Hypothalamus (tissue), 51 donors: ENCODE data around the gene PLEK2.
"Not testable (repeated sequence)": the region's sequence is repeated elsewhere in the genome, so short reads cannot be mapped to it uniquely, and the experiment has no call there.

ENCODE experiments used
- DNase-seq, 51 donors: peaks; one replicate each; lab custom pipeline; 2025; lab: John Stamatoyannopoulos, UW

PLEK2 gene

DNA sequence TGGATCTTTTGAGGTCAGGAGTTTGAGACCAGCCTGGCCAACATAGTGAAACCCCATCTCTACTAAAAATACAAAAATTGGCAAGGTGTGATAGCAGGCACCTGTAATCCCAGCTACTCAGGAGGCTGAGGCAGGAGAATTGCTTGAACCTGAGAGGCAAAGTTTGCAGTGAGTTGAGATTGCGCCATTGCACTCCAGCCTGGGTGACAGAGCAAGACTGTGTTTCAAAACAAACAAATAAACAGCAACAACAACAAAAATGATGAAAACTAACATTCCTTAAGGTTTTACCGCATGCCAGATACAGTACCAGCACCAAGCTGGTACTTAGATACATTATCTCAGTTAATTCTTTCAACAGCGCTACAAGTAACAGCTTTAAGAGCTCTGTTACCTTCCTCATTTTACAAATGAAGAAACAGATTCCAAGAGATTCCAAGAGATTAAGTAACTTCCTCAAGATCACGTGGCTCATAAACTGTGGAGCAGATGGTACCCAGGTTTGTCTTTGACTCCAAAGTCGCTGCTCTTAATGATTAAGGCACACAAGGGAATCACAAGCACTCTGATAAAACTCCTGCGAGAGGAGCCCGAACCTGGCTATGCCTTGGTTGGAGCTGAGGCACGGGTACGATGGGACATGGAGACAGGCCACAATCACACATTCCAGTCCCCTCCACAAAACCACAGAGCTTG, 17.7 kb upstream of the PLEK2 start:
- DNase-seq, result no peak

GRCh38 chr14:67428501-67429031, 16.6 kb upstream of the PLEK2 start:
- no peak for DNase-seq

DNA sequence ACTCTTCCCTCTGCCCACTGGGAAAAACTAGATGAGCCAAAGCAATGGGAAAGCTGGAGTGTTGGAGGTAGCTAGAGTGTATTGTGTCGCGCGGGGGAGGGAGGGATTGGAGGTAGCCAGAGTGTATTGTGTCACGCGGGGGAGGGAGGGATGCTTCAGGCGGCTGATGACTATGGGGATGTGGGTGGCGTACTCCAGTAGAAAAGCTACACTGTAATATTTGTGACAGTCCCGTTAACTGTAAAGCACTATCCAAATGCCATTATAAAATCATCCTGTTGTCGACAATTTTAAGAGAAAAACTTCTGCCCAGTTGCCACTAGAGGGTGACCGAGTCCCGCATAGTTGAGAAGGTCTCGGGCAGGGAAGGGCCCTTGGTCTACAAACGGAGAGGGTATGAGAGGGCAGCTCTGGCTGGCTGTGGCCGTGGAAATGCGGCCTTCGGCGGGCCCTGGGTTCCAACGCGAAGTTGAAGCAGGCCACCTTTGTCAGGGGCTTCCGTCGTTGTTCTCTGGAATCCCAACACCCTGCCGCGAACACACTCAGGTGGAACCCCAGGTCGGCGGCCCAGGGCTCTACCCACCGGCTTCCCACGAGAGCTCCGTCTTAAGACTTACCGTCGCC, 15.1 kb upstream of the PLEK2 start:
- DNase-seq, result peak in 47 of 51 donors; percentile 13 to 83 (median 54)

DNA sequence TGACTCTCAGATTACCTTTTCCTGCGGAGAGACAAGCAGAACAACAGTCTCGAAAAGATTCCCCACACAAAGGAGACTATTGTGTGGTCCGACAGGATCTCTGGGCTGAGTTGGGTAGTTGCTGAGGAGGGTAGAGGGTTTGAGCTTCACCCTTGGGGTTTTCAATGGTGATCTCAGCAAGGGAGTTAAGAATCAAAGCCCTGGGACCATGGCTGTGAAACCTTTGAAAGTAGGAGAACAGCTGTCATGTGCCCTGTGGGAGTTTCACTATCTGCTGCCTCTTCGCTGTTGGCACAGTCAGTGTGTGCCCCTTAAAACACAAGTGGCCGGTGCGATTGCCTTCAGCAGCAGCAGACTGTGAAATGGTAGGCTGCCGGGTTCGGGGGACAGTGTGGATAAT, 14.2 kb upstream of the PLEK2 start:
- no peak for DNase-seq

- no peak for DNase-seq
Observed at GRCh38 chr14:67425608-67426007, 13.6 kb upstream of the PLEK2 start.

DNA sequence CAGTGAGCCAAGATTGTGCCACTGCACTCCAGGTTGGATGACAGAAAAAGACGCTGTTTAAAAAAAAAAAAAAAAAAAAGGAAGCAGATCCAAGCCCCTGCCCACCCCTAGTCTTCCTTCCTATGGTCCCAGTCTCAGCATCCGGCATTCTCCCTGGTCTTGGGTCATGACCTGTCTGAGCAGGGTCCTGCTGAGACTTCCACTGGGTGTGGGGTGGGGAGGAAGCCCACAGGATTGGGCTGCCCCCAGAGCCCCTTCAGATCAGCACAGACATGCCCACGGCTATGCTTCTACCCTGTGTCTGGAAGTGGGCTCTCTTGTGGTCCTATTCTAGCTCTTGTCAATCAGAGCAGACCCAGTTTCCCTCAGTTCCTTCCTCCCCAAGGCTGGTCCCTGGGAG, 12.6 kb upstream of the PLEK2 start:
- no peak for DNase-seq

DNA sequence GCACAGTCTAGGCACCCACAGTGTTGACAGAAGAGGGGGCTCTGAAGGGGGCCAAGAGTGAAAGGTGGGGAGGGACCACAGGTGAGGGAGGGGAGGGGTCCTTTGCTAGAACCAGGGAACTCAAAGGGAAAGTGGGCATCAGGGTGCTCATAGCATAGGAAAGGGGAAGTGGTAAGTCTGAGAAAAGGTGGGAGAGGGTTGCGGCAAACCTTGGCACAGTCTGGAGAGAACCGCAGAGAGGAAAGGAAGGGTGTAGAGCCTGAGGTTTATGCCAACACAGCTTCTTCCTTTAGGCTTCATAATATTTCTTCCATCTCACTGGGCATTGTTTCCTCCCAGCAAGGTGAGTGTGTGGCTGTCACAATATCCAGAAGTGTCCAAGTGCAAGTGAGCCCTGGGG, 11.5 kb upstream of the PLEK2 start:
- DNase-seq, result no peak

DNA sequence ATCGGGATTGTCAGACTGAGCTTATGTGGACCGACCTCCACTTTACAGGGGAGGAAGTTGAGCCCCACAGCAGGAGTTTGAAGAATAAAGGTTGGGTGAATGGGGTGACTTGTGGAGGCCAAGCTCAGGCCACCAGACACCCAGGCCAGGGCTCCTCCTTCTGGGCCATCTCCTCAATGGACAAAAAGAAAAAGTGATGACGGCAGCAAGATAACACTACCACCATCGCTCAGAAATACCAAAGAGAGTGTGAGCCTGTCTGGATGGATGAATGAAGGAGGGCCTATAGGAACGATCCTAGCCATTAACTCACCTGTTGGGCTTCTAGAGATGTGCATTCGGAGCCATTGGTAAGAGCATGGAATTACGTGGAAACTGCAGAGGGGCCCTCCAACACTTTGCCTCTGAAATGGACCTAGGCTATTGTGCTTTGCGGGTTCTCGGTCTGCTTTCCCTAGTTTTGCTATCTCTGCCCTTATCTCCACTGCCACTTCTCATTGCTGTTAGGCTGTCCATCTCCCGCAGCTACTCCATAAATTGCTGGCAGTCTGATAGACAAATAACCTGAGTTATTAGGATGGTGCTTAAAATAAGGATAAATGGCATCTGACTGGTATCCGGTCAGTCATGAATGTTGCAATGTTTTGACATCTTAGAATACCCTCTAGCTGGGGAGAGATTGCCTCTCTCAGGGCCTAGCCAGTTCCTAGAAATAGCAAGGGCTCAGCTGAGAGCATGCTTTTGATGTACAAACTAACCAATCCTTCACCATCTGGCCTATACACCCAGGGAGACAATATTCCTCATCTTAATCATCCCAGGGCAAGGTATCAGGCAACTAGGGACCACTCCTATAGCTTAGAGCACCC, 9.6 kb upstream of the PLEK2 start:
- DNase-seq, result no peak

DNA sequence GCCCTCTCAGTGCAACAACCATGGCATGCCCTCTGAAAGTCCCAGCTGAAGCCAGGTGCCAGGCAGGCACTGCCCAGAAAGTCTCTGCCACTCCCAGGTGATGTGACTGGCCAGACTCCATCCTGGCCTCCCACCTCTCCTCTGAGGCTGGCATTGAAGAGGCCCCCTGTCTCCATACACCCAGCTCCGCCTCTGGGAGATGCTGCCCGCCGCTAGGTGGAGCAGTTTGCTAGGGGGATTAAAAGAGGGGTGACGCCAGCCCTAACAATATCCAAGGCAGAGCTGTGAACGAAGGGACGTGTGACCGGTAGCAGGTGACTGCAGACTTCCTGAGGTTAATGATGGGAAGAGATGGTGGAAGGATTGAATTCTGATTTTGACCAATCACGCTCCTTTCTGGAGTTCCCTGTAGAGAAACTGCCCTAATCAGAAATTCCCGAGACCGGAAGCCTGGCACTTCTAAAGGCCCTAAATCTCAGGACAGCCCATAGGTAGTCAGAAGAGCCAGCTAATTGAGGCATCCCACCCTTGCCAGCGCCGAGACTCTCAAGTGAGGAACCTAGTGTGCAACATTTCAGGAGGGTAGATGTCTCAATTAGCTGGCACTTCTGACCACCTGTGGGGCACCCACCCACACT, 8.3 kb upstream of the PLEK2 start:
- DNase-seq, result peak in 1 of 51 donors; percentile 8

DNA sequence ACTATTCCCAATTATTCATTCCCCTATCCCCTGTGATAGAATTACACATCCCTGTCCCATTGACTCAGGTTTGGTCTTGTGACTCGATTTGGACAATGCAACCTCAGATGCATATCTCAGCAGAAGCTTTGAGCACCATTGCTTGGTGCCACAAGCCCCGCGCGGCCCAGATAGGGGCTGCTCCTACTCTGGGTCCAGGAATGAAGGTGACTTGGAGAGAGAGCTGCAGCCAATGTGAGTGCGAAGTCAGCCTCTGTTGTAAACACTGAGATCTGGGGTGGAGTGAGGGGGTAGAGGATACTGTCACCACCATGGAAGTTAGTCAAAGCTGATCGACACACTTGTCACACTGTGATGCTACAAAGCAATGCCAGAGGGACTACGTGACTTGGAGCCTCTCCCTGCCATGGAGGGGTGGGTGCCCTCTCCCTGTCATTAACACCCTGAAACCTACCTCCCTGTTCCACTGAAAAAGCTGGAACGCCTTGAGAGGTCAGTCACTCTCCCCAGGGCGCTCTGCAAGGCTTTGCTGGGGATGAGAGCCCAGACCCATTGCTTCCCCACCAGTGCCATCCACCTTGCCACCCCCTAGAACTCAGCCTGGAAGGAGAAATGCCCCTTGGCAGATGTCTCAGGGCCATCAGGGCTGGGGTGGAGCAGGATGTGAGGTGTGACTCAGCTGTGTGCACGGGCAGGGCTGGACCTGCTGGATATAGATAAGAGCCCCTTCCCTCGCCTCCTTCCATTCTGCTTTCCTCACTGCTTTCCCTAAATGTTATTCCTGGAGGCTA, 6.6 kb upstream of the PLEK2 start:
- no peak for DNase-seq

DNA sequence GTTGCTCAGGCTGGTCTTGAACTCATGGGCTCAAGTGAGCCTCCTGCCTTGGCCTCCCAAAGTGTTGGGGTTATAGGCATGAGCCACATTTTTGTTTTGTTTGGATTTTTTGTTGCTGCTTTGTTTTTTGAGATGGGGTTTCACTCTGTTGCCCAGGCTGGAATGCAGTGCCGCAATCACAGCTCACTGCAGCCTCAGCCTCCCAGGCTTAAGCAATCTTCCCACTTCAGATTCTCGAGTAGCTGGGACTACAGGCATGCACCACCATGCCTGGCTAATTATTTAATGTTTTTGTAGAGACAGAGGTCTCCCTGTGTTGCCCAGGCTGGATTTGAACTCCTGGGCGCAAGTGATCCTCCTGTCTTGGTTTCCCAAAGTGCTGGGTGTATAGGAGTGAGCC, 5.7 kb upstream of the PLEK2 start:
- DNase-seq, result no peak

- DNase-seq, result no peak
Observed at GRCh38 chr14:67416810-67417209, 4.8 kb upstream of the PLEK2 start.

GRCh38 chr14:67416085-67416484, 4.1 kb upstream of the PLEK2 start:
- no peak for DNase-seq

DNA sequence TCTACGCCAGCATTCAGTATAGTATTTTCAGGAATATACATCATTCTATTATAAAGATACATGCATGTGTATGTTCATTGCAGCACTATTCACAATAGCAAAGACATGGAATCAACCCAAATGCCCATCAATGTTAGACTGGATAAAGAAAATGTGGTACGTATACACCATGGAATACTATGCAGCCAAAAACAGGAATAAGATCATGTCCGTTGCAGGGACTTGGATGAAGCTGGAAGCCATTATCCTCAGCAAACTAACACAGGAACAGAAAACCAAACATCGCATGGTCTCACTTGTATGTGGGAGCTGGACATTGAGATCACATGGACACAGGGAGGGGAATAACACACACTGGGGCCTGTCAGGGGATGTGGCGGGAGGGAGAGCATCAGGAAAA, 3.6 kb upstream of the PLEK2 start:
- DNase-seq, result not testable (repeated sequence)

GRCh38 chr14:67413806-67414769, 2.1 kb upstream of the PLEK2 start:
- peak in 1 of 51 donors; percentile 31 for DNase-seq

DNA sequence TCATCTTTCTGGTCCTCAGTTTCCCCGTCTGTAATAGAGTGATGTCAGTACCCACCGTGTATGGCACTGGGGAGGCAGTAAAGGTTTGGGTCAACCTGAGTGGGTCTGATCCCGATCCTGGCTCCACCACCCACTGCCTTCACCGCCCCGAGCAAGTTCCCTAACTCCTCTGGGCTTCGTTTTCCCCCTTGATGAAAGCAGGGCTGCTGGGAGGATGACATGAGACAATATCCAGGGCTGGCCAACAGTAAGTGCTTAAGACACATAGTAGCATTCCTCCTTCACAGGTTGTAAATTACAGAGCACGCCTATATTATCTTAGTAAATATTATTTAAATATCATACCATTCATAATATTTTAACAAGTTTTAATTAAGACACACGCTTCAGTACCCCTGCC, 595 bp downstream of the PLEK2 start:
- DNase-seq, result no peak

GRCh38 chr14:67410313-67410712, 1.7 kb downstream of the PLEK2 start:
- DNase-seq, result no peak

DNA sequence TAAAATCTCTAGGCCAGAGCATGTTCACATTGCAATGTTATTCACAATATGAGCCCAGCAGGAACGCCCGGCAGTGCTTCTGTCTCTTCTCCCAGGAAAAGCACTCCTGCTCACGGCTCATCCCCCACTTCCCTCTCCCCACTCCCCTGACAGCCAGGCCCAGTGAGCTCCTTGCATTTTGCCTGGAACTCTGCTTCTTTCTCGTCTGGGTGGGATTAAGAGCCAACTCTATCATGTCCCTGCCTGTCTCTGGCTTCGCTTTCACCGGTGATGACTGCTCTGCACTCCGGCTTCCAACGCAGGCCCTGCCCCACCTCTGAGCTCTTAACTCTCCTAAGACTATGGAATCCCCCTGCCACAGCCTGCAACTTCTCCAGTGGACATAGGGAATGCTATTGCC, 2.5 kb downstream of the PLEK2 start:
- DNase-seq, result no peak
